Stimulated activated CD8-positive, alpha-beta memory T cell treated with anti-CD3 and anti-CD28 coated beads, Interleukin-7, amount 100 ng/mL, for 48 hours (primary cell): ENCODE results near the gene MEMO1.

Experiments
- DNase-seq, 2 donors: peaks; one replicate each; pipeline ENCODE4 v3.0.0-alpha.2; 2020; ENCODE audit warnings: low read depth in 1 of 2; ENCODE audit errors: extremely low read depth in 1 of 2

Gene MEMO1

DNA sequence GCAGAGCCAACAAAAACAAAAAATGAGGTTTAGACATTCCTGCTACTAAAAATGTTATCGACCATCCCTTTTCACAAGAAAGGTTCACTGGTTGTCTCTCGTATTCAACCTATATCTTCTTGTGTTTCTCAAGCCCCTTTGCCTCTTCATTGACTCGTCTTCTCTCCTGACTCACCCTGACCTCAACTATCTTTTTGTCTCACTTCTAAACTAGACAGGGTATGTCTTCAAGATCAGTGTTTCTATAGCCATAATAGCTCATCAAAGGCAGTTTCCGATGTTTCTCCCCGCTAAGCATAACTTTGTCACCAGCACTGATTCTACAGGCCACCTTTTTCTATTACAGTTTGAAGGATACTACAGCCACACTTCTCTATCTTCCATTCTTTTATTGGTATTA is 178.4 kb downstream of the MEMO1 start:
- no peak for DNase-seq

DNA sequence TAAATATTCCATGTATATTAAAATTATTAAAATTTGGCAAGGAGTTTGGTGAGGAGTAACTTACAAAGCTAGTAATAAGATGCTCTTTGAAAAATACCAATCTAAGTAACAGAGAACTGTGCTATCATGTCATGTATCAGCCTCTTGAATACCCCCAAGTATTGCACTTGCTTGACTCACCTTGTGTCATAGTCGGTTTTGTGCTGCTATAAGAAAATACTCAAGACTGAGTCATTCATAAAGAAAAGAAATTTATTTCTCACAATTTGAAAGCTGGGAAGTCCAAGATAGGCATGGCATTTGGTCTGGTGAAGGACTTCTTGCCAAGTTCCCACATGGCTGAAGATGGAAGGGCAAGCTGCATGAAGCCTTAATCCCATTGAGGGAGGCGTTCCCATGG is 179.2 kb downstream of the MEMO1 start:
- no peak for DNase-seq

DNA sequence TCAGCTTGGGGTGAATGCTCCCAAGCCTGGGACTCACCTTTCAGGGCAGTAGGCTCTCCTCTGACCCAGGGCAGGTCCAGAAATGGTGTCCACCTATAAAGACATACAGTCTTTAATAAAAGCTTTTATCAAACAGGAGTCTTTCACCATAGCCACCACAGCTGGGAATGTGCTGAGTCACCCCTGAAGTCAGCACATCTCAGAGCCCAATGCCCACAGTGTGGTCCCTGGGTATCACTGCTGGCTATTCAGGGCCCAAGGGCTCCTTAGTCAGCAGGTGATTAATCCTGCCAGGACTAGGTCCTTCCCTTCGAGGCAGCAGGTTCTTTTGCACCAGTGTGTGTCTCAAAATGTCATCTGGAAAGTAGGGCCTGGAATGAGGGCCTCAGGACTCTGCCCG is 181.9 kb downstream of the MEMO1 start:
- DNase-seq = no peak

DNA sequence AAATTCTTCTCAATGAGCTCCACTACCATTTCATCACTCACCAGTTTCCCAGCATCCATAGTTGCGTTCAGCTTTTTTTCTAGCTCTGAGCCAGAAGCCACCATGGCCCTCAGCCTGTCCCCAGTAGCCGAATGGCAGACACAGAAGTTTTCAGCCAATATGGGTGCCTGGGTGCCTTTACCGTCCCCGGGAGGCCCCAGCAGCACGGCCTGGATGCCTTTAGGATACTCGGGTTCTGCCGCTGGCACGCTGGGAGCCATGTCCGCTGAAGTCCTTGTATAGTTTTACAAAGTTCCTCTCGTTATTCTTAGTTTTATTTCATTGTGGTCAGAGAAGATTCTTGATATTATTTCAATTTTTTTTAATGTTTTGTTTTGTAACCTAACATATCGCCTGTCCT is 187.2 kb downstream of the MEMO1 start:
- DNase-seq = no peak

DNA sequence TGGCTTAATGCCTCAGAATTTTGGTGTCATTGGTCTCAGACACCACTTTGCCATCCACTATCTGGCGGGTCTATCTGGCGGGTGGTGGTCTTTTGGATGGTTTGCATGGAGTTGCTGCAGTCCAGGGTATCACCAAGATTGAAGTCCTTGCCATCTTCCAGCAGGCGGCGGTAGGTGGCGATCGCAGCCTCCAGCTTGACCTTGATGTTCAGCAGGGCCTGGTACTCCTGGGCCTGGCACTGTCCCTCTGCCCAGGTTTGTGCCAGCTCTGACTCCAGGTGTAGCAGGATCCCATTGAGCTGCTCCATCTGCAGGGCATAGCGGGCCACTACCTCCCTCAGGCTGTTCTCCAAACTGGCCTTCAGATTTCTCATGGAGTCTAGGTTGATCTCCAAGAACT is 188.2 kb downstream of the MEMO1 start:
- no peak for DNase-seq
